ENCODE data around the gene SMYD5. TPM values are rescaled to one million over a fixed set of nuclear protein-coding genes. Genes with fewer than 3 reads are reported as not detected.
A peak's percentile ranks its signal among the peaks of the same experiment; 100 is the strongest.

Gene SMYD5
- total RNA-seq, 4 donors from 2014 or later, result 14.4 to 18.1 (median 16.2) TPM

DNA sequence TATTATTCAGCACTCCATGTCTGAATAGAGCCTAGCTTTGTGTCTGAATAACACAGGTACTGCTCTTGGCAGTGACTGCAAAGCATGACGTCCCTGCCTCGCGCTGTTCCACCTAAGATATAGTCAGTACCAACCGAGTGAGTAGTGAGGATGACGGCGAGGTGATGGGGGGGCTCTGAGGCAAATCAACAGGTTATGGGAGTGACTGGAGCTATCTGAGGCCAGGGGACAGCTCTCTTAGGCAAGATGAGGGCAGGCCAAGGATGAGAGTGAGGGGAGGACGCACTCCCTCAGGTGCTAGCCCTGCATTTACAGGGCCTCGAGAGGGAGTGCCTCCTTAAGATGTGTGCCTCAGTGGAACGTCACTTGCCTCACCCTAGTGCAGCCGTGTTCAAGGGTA, 39.8 kb upstream of the SMYD5 start:
- no peak overlapping the region for H3K4me3 ChIP-seq (replicated peaks in 1 of 3)
- no peak overlapping the region for H3K27ac ChIP-seq
- H3K36me3 ChIP-seq, result no peaks in the 10 kb centered on the region
- no peaks in the 10 kb centered on the region for H3K27me3 ChIP-seq
- 96 to 98% methylated on average over 8 to 10 of the region's 10 CpGs for WGBS, 2 donors
- no peak for DNase-seq
- no peaks in the 10 kb centered on the region for H3K9me3 ChIP-seq
- intact Hi-C loops (cut with DNase I), result loop anchor here (10.0 kb wide), 1 partner anchor 279 kb away; no protein-coding TSS in a partner anchor
- TF ChIP-seq, protein P1, sequence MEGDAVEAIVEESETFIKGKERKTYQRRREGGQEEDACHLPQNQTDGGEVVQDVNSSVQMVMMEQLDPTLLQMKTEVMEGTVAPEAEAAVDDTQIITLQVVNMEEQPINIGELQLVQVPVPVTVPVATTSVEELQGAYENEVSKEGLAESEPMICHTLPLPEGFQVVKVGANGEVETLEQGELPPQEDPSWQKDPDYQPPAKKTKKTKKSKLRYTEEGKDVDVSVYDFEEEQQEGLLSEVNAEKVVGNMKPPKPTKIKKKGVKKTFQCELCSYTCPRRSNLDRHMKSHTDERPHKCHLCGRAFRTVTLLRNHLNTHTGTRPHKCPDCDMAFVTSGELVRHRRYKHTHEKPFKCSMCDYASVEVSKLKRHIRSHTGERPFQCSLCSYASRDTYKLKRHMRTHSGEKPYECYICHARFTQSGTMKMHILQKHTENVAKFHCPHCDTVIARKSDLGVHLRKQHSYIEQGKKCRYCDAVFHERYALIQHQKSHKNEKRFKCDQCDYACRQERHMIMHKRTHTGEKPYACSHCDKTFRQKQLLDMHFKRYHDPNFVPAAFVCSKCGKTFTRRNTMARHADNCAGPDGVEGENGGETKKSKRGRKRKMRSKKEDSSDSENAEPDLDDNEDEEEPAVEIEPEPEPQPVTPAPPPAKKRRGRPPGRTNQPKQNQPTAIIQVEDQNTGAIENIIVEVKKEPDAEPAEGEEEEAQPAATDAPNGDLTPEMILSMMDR (IDR thresholded peaks at IDR 0.05), result no peak
- TF ChIP-seq POLR2A (IDR thresholded peaks at IDR 0.05), result no peak
- peaks cover 17 to 27% of the 10 kb centered on the region in 2 donors for H3K4me1 ChIP-seq

DNA sequence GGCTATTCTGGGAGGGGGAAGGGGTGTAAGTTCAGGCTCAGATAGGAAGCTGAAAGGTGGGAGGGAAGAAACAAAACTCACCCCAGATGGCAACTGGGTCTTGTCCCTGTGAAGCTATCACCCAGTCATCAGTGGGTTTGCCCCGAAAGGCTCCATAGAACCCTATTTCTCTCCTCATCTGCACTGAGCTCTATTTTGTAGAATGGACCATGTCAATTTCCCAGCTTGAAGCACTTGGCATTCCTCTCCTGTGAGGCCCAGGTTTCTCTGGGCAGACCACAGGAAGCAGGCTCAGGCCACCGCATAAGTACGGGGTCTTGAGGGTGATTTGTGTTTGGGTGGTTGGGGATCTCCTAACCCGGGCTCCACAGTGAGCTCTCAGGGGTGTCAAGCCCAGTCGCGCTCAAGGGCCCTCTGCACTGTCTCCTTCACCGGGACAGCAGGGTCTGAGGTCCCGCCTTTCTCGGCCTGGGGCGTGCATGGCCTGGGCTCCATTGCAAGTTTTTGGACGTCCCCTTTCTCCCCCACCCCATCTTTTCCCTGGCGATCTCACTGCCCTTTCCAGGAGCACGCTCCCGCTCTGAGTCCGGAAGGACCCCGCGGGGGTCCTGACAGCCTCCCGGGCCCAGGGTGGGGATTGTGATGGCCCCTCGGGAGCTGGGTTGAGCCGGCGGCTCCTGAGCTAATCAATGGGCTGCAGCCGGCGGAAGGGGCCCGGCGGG, 38.9 kb upstream of the SMYD5 start:
- no peaks in the 10 kb centered on the region for H3K36me3 ChIP-seq
- peak overlapping the region in 1 of 3 donors; percentile 47 for H3K4me3 ChIP-seq (replicated peaks in 1 of 3)
- peak in 1 of 2 donors; percentile 8 for DNase-seq
- H3K4me1 ChIP-seq, result peaks cover 17 to 27% of the 10 kb centered on the region in 2 donors
- WGBS, 2 donors, result 19 to 29% methylated on average over 16 to 21 of the region's 25 CpGs
- intact Hi-C loops (cut with DNase I), result loop anchor here (5.0 to 10.0 kb wide), 2 partner anchors 93 to 280 kb away; no protein-coding TSS in a partner anchor
- H3K27ac ChIP-seq, result no peak overlapping the region
- H3K9me3 ChIP-seq, result no peaks in the 10 kb centered on the region
- TF ChIP-seq, protein P1 (IDR thresholded peaks at IDR 0.05), result no peak
- TF ChIP-seq POLR2A (IDR thresholded peaks at IDR 0.05), result no peak
- no peaks in the 10 kb centered on the region for H3K27me3 ChIP-seq

DNA sequence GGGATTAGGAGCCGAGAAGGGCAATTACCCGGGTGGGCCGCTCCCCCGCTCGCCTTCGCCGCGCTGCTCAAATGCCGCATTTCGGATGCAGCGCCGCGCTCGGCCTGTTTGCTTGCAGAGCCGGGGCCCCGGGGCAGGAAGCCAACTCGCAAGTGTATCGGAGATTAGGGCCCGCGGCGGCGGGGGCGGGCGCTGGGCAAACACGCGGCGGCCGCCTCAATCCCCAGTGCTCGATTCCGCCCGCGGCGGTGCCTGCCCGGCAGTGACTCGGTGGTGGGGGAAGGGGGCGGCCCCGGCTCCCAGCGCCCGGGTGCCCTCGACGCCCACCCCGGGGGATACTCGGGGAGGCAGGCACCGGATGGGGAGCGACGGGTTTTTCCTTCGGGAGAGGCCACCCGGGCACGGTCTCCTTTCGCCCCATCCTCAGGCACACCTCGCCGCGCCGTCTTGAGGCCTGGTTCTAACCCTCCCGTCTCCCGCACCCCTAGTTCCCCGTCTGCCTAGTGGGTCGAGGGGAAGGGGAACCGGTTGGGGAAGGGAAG, 38.3 kb upstream of the SMYD5 start:
- intact Hi-C loops (cut with DNase I), result loop anchor here (5.0 to 10.0 kb wide), 2 partner anchors 93 to 281 kb away; no protein-coding TSS in a partner anchor
- Histone ChIP-seq H3K27me3 (no peaks in the 10 kb centered on the region), H3K4me3 (replicated peaks in 1 of 3) (peak overlapping the region in 2 of 3 donors; percentile 11 to 47), H3K36me3 (no peaks in the 10 kb centered on the region), H3K27ac (peak overlapping the region in 1 of 3 donors; percentile 76), H3K4me1 (peaks cover 17 to 27% of the 10 kb centered on the region in 2 donors), H3K9me3 (no peaks in the 10 kb centered on the region)
- 0% methylated on average over 18 of the region's 59 CpGs; no CpG with 5 or more reads in 1 of the 2 donors for WGBS, 2 donors
- peak; percentile 88 to 89 for DNase-seq
- TF ChIP-seq POLR2A (IDR thresholded peaks at IDR 0.05), result no peak
- TF ChIP-seq, protein P1 (IDR thresholded peaks at IDR 0.05), result no peak

DNA sequence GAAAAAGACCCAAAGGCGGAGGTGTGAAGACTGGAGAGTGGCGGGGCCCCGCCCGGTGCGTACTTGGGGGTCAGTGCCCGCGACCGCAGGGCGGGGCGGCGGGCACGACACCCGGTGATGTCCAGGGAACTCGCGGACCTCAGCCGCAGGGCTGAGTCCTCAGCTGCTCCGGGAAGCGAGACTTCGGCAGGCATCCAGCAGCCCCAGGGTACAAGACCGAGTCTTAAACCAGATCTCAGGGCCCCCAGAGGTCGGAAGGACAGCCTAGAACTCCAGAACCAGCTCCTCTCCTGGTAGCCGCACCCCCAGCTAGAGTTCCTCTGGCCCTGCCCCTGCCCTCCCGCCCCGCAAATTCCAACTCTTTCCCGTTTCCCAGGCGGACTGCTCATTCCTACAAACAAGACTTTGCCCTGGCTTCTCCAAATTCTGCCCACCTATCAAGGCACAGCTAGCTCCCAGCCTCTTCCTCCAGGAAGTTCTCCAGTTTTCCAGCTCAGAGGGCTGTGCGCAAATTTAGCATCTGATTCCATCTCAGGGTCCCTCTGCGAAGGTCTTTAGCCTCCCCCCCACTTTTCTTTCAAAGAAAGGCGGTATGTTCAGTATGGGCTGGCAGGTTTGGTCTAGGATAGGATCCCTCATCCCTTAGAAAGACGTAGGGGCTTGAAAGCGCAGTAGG, 37.7 kb upstream of the SMYD5 start:
- Histone ChIP-seq H3K27ac (peak overlapping the region in 2 of 3 donors; percentile 72 to 76), H3K9me3 (no peaks in the 10 kb centered on the region), H3K27me3 (no peaks in the 10 kb centered on the region), H3K4me1 (peaks cover 17 to 27% of the 10 kb centered on the region in 2 donors), H3K4me3 (replicated peaks in 1 of 3) (peak overlapping the region in 2 of 3 donors; percentile 11 to 48), H3K36me3 (no peaks in the 10 kb centered on the region)
- 7 to 11% methylated on average over 13 to 20 of the region's 31 CpGs for WGBS, 2 donors
- peak; percentile 41 to 48 for DNase-seq
- TF ChIP-seq POLR2A (IDR thresholded peaks at IDR 0.05), result no peak
- TF ChIP-seq, protein P1 (IDR thresholded peaks at IDR 0.05), result no peak
- intact Hi-C loops (cut with DNase I), result loop anchor here (5.0 to 10.0 kb wide), 2 partner anchors 94 to 282 kb away; no protein-coding TSS in a partner anchor
